GM19099 (cell line): ENCODE data around the gene SGCD.

Experiments
- POLR2A ChIP-seq: IDR thresholded peaks from 3 replicates; pipeline ENCODE4 v1.6.1; 2011; ENCODE audit warnings: low read depth; ENCODE audit not compliant: insufficient read length; ENCODE audit errors: extremely low read depth

Gene SGCD

DNA sequence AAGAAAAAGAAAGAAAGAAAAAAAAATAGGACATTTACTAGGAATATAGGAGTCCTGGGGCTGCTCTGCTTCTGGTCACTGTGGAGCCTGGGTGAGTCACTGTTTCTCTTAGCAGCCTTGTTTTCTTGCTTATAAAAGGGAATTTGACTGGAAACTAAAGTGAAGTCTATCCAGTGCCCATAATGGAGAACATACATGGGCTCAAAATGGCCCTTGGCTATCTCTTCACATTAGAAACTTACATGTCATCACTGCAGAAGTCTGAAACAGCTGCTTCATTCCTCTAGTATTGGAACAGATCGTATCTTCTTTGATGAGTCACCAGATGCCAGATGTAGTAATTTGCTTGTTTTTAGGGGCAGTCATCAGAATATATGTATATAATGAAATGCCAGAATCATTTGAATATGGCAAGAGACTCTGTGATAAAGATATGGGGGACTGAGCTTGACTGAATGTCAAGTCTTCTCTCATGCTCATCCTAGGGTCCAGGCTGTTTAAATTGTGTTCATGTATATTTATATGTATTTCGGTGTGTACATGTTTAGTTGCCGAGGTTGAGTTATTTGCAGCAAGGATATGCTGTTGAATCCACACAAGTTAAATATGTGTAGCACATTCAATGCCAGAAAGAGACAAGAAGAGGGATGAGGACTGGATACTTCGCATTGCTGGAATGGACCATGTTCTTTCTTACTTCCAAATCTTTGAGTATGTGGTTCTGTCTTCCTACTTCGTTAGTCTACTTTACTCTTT is 56.7 kb downstream of the SGCD start:
- no peak for TF ChIP-seq POLR2A

- TF ChIP-seq POLR2A, result no peak
Observed at GRCh38 chr5:156385416-156385815, 58.5 kb downstream of the SGCD start.

GRCh38 chr5:156386976-156387375 is 60.0 kb downstream of the SGCD start:
- no peak for TF ChIP-seq POLR2A

- TF ChIP-seq POLR2A, result no peak
Observed at GRCh38 chr5:156387391-156387790, 60.4 kb downstream of the SGCD start.

- TF ChIP-seq POLR2A, result no peak
Observed at GRCh38 chr5:156388233-156388632, 61.3 kb downstream of the SGCD start.

DNA sequence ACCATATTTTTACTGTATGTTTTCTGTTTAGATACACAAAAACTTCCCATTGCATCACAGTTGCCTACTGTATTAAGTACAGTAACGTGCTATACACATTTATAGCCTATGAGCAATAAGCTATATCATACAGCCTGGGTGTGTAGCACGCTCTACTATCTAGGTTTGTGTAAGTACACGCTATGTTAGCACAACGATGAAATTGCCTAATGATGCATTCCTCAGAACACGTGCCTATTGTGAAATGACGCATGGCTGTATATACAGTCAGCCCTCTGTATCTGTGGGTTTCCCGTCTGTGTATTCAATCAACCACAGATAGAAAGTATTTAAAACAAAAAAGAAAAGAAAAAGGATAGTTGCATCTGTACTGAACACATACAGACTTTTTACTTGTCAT is 64.2 kb downstream of the SGCD start:
- no peak for TF ChIP-seq POLR2A

DNA sequence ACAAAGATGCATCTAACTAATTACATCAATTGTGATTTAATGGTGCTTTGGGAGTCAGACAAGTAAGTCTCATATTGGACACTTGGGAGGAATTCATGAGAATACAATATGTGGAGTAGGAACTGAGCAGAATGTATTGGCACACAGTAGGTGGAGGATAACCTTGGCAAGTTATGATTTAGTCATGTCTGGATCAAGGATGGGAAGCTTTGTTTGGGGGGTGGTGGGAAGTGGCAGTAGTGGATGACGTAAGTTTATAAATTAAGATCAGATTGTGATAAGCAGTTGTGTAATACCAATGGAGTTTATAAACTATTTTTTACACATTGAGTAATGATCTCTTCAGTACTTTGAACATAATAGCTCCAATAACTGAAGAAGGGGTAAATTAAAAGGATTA is 67.0 kb downstream of the SGCD start:
- no peak for TF ChIP-seq POLR2A

DNA sequence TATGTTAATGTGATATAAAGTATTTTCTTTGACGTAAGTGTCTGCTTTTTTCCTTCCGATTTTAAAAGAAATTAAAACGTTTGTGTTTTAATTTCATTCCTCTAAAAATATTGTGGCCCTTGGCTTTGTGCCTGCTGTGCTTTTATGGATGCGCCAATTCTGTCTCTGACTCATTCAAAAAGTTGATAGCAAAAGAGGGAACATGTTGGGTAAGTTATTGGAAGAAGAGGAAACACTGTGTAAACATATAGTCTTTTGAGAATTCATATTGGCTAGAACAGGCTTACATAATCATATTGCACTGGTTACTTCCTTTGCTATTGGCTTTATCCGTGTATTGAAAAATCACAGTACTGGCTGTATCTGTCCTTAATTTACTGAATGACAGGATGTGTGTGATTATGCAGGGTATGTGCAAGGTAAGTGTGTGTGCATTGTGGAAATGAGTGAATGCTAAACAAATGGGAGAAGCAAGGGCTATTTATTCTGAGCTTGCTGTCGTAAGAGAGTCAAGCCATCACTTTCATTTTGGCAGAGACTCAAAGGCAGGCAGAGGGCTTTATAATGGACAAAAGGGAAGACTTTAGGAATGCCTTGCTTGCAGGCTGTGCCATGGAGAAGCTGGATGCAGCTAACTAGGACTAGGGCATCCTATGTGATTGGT is 67.8 kb downstream of the SGCD start:
- no peak for TF ChIP-seq POLR2A

DNA sequence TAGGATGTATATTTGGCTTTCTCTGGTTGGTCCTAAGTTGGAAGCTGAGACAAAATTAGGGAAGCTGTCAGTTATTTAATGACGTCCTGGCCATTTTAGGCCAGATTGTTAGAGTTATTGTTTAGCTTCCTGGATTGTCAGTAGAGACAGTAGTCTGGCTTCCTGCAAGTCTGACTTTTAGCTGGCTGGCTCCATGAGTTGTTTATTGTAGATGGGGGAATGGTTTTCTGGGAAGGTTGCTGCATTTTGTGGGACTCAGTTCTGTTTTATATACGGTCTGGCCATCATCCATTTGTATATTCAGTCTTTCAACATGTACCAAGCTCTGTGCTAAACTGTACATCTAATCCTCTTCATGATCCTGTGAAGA is 68.3 kb downstream of the SGCD start:
- TF ChIP-seq POLR2A, result no peak

DNA sequence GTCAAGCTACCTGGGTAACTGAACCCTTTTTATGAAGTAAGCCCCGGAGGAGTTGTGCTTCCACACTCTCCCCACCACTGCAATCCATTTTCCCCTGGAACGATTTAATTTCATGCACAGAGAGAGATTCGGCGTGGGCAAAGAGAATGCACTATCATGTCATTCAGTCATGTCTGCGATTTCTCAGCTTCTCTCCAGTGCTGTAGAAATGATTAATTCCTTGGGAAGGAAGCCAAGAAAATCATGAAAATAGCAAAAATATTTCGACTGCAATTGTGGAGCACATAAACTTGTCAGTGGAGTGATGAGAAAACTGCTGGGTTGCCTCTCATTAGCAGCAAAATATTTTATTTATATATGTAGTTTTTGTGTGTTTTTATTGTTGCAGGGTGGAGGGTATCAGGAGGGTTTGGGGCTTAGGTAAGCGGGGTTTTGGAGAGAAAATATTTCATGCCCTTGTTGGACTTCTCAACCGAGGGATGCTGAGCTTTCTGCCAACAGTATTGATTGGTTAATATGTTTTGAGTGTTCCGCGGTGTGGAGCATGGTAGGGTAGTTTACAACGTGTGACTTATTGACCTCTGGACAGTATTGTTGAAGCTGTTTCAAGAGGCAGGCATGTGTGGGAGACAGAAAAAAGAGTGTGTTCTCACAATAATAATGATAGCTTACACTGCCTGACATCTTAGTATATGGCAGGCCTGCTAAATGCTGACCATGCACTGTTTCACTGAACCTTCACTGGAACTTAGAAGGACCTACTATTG is 69.3 kb downstream of the SGCD start:
- TF ChIP-seq POLR2A, result no peak

DNA sequence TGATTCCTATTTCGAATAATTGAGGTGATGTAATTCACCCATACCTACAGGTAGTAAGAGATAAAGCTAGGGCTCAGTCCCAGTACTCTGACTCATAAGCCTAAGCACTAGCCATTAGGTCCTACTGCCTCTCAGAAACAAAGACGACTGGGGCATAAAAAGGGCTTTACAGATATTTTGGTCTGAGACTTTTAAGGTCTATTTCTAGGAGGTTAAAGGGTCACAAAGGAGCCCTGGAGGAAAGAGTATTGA is 69.8 kb downstream of the SGCD start:
- TF ChIP-seq POLR2A, result no peak

- no peak for TF ChIP-seq POLR2A
Observed at GRCh38 chr5:156399323-156399722, 72.4 kb downstream of the SGCD start.

DNA sequence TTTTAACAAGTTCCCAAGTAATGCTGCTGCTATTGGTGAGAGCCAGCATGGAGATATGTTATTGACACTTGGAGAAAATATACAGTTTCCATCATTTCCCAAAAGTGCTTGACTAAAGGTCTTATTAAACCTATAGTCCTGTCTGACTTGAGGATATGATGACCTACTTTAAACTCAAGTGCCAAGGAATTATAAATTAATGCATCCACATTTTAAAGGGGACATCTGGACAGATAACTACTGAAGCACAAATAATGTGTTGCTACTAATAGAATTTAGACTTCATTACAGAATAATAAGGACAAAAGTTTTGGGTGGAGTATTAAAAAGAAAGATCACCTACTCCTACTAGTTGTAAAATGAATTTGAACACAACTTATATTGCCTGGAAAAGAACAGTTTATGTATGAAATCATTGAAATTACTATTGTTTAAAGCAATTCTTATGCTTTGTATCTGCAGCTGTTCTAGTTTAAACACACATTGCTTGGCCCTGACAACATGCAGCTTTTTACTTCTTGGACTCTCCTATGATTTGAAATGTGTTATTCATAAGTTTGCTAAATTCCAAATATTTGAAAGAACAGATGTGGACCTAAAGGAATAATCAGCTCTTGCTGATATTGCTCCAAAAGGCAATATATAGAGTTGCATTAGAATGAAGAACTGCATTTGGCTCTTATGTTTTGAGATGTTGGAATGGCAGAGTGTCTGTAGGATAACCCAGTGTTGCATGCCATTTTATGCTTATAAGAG is 73.4 kb downstream of the SGCD start:
- TF ChIP-seq POLR2A, result no peak

GRCh38 chr5:156401804-156402203 is 74.8 kb downstream of the SGCD start:
- TF ChIP-seq POLR2A, result no peak

GRCh38 chr5:156402387-156402921 is 75.5 kb downstream of the SGCD start:
- TF ChIP-seq POLR2A, result no peak
